Left ventricle myocardium inferior (tissue), 1 donor: ENCODE measurements around the gene GRAMD2B. TPM values are rescaled to one million over a fixed set of nuclear protein-coding genes. Genes with fewer than 3 reads are reported as not detected.

Source experiments
- DNase-seq: peaks from one replicate; pipeline ENCODE4 v3.0.0-alpha.2; 2020
- H3K27ac ChIP-seq: fragments of 200-600 bp; replicated peaks from 2 replicates; pipeline ENCODE4 v1.8.0; 2021
- H3K27me3 ChIP-seq: fragments of 200-600 bp; 2 replicates; pipeline ENCODE4 v1.8.0; 2021; ENCODE audit warnings: low read depth
- H3K36me3 ChIP-seq: fragments of 200-600 bp; 2 replicates; pipeline ENCODE4 v1.8.0; 2021
- H3K4me1 ChIP-seq: fragments of 200-600 bp; 2 replicates; pipeline ENCODE4 v1.8.0; 2021
- H3K4me3 ChIP-seq: fragments of 200-600 bp; 2 replicates; pipeline ENCODE4 v1.8.0; 2021; ENCODE audit warnings: mild to moderate bottlenecking, moderate library complexity
- H3K9me3 ChIP-seq: fragments of 200-600 bp; replicated peaks from 2 replicates; pipeline ENCODE4 v1.8.0; 2021
- CTCF ChIP-seq: fragments of 200-600 bp; IDR thresholded peaks from 2 replicates; pipeline ENCODE4 v1.8.0; 2021; ENCODE audit warnings: antibody characterized with exemption, mild to moderate bottlenecking, borderline replicate concordance
- intact Hi-C: fragments of 100-400 bp; cut with micrococcal nuclease; formaldehyde crosslinking; loops from one replicate; pipeline ENCODE4 v1.11.0; 2022
- total RNA-seq: library from RNA; stranded (reverse); fragmentation: NEBNext Ultra II Directional; extraction: Animal tissue kit (Norgen Biotek cat#: 25700); gene quantifications from one replicate; pipeline ENCODE4 v1.2.1, GENCODE V29; 2021
- donor health status: DM: no; HTN: yes; CAD: no; lungs with severe emphysema.

GRAMD2B gene
- total RNA-seq, 1 donor from 2014 or later = 24.6 TPM

- TF ChIP-seq CTCF = no peak
- Histone ChIP-seq H3K27ac (no peak overlapping the region), H3K4me3 (no peak overlapping the region), H3K4me1 (peaks cover 59% of the 10 kb centered on the region), H3K36me3 (peaks cover 8% of the 10 kb centered on the region), H3K9me3 (no peaks in the 10 kb centered on the region), H3K27me3 (no peaks in the 10 kb centered on the region)
- no peak for DNase-seq
- intact Hi-C loops = no loop called here
These were observed 27.7 kb downstream of the GRAMD2B start for GRCh38 chr5:126450907-126451306.

GRCh38 chr5:126452477-126452876 lies 29.3 kb downstream of the GRAMD2B start:
- no peak for DNase-seq
- H3K27me3 ChIP-seq = no peaks in the 10 kb centered on the region
- intact Hi-C loops = no loop called here
- H3K9me3 ChIP-seq = no peaks in the 10 kb centered on the region
- H3K4me1 ChIP-seq = peaks cover 60% of the 10 kb centered on the region
- H3K27ac ChIP-seq = no peak overlapping the region
- no peak for TF ChIP-seq CTCF
- H3K4me3 ChIP-seq = no peak overlapping the region
- peaks cover 8% of the 10 kb centered on the region for H3K36me3 ChIP-seq

- intact Hi-C loops = no loop called here
- peaks cover 8% of the 10 kb centered on the region for H3K36me3 ChIP-seq
- H3K4me1 ChIP-seq = peaks cover 58% of the 10 kb centered on the region
- TF ChIP-seq CTCF = no peak
- peak overlapping the region; percentile 60 for H3K27ac ChIP-seq
- no peaks in the 10 kb centered on the region for H3K27me3 ChIP-seq
- no peak overlapping the region for H3K4me3 ChIP-seq
- DNase-seq = peak; percentile 48
- H3K9me3 ChIP-seq = no peaks in the 10 kb centered on the region
These were observed 30.9 kb downstream of the GRAMD2B start for GRCh38 chr5:126454081-126454480.

- H3K4me1 ChIP-seq = peaks cover 54% of the 10 kb centered on the region
- H3K4me3 ChIP-seq = no peak overlapping the region
- no peak for TF ChIP-seq CTCF
- H3K9me3 ChIP-seq = no peaks in the 10 kb centered on the region
- H3K36me3 ChIP-seq = peaks cover 8% of the 10 kb centered on the region
- no peak for DNase-seq
- H3K27ac ChIP-seq = peak overlapping the region; percentile 60
- intact Hi-C loops = no loop called here
- no peaks in the 10 kb centered on the region for H3K27me3 ChIP-seq
These were observed 31.3 kb downstream of the GRAMD2B start for GRCh38 chr5:126454535-126454934.

- intact Hi-C loops = no loop called here
- DNase-seq = no peak
These were observed 32.1 kb downstream of the GRAMD2B start for GRCh38 chr5:126455264-126455663.

More at GRCh38 chr5:126455264-126455663, 32.1 kb downstream of the GRAMD2B start:
- Histone ChIP-seq H3K27ac (peak overlapping the region; percentile 60), H3K27me3 (no peaks in the 10 kb centered on the region), H3K9me3 (no peaks in the 10 kb centered on the region), H3K36me3 (peaks cover 8% of the 10 kb centered on the region), H3K4me3 (no peak overlapping the region), H3K4me1 (peaks cover 46% of the 10 kb centered on the region)
- no peak for TF ChIP-seq CTCF
